Pulmonary artery endothelial cell (primary cell): Measurements from ENCODE around the gene HSD11B1L. TPM values are rescaled to one million over a fixed set of nuclear protein-coding genes. Genes with fewer than 3 reads are reported as not detected.
"Not testable (repeated sequence)": the region's sequence is repeated elsewhere in the genome, so short reads cannot be mapped to it uniquely, and the experiment has no call there.

Experiments
- DNase-seq: peaks from one replicate; pipeline ENCODE4 v3.0.0-alpha.2; 2011; ENCODE audit warnings: low read depth, low spot score
- total RNA-seq: library from RNA; depleted of rRNA; stranded (reverse); fragments of >200 nt; gene quantifications from 2 replicates; pipeline ENCODE4 v1.2.3, GENCODE V29; 2014

Gene HSD11B1L
- total RNA-seq, 1 donor from 2014 or later, result 6.5 TPM

DNA sequence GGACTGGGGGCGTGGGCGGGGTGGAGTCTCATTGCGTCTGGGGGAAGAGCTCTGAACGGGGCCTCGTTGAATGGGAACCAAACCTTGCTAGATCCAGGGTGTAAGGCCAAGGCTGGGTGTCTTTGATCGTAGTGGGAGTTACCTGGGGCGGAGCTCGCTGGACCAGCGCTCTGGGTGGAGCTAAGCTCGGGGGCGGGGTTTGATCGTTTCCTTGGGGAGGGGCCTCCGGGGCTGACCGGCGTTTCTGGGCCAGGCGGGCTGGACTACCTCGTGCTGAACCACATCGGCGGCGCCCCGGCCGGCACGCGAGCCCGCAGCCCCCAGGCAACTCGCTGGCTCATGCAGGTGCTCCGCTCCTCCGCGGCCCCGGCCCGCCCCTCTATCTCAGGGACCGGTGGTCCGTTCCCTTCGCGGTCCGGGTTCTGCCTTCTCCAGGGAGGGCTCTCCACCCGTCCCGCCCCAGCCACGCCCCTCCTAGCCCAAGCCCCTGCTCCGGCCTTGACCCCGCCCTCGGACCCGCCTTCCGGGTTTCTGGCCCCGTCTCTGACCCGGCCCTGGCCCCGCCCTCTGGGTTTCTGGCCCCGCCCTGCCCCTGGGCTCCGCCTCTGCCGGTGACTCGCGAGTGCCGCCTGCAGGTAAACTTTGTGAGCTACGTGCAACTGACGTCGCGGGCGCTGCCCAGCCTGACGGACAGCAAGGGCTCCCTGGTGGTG lies 6.0 kb downstream of the HSD11B1L start:
- DNase-seq, result peak; percentile 56

DNA sequence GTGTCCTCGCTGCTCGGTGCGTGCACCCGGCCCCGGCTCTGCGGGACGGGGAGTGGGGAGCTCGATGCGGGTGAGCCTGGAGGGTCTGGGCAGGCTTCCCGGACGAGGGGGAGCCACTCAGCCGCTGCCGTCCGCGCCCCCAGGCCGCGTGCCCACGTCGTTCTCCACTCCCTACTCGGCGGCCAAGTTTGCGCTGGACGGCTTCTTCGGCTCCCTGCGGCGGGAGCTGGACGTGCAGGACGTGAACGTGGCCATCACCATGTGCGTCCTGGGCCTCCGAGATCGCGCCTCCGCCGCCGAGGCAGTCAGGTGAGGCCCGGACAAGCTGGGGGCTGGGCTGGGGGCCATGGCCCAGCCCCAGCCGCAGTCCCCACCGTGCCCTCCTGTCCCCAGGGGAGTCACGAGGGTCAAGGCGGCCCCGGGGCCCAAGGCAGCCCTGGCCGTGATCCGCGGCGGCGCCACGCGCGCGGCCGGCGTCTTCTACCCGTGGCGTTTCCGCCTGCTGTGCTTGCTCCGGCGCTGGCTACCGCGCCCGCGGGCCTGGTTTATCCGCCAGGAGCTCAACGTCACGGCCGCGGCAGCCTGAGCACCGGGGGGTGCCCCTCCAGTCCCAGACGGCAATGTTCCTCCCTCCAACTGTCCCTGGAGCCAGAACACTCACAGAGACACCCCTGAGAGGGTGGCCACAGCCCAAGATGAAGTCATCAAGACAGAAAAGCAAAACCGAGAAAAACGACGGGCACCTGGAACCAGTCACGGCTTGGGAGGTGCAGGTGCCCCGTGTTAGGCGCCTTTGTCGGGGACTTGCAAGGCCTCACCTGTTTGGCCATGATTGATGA lies 6.8 kb downstream of the HSD11B1L start:
- DNase-seq, result no peak

DNA sequence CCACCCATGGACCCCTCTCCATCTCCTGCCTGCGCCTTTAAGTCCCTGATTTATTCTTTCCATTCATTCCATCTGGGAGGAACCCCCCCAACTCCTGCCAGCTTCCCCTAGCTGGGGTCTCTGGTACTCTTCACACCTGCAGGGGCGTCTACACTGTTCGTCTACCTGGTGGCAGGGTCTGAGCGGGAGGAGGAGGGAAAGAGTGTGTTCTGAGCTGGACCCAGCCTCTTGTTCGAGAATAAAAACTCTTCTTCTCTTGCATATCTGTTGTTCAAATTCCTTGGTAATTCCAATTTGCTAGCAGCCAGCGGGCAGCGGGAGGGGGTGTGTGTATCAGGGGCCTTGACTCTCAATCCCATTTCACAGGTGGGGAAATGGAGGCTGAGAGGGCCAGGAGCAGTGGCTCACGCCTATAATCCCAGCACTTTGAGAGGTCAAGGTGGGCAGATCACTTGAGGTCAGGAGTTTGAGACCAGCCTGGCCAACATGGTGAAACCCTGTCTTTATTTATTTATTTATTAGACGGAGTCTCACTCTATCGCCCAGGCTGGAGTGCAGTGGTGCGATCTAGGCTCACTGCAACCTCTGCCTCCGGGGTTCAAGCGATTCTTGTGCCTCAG lies 7.5 kb downstream of the HSD11B1L start:
- not testable (repeated sequence) for DNase-seq

DNA sequence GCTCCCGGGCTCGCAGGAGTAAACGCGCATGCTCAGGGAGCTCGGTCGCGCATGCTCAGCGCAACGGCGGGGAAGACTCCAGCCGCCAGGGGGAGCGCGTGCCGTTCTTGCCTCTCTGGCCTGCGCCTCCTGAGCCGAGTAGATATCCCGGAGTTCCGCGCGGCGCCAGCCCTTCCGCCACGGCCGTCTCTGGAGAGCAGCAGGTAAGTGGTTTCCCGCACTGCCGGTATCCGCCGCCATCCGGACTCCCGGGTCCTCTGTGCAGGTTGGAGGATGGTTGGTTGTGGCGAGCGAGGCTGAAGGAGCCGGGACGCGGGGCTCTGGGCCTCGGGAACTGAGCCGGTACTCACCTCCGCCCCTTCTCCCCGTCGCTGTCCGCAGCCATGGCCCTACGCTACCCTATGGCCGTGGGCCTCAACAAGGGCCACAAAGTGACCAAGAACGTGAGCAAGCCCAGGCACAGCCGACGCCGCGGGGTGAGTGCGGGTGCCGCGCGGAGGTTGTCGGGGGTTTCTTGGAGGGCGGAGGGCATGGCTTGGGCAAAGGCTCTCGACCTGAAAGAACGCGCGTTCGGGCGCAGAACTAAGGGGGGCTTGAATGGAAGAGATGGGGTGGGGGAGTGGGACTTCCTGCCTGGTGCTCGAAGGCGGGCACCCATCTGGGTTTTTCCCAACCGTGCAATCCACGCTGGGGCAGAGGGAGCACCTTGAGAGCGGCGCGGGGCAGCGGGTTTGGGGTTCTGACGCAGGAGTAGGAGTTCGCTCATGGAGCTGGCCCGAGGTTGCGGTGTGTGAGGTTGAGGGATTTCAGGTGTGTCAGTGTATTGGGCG lies 9.5 kb downstream of the HSD11B1L start, which contains the start of gene RPL36:
Gene RPL36, plus strand, starts transcription at position 171 of the 830 bp plus-strand sequence. Its CDS starts 213 bp downstream, at position 384.
- DNase-seq, result peak; percentile 87

DNA sequence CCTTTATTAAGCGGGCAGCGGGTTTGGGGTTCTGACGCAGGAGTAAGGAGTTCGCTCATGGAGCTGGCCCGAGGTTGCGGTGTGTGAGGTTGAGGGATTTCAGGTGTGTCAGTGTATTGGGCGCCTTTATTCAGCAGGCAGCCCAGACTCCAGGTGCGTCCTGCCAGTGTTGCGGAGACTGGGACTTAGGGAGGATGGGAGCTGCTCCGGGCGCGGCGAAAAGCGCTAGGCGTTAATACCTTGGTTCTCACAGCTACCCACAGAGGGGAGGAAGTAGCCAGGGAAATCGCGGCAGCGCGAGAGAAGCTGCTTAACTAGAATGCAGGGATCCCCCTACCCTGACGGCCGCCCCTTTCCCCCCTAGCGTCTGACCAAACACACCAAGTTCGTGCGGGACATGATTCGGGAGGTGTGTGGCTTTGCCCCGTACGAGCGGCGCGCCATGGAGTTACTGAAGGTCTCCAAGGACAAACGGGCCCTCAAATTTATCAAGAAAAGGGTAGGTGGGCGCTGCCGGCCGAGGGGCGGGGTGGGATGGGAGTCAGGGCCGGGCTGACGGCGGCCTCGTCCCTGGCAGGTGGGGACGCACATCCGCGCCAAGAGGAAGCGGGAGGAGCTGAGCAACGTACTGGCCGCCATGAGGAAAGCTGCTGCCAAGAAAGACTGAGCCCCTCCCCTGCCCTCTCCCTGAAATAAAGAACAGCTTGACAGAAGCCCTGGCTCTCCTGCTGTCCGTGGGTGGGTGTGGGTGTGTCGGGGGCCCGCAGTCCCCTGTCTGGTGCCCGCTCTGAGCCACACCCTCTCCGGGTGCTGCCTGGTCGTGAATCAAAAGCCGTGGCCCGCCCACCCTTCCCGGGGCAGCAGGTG lies 10.4 kb downstream of the HSD11B1L start:
- no peak for DNase-seq

DNA sequence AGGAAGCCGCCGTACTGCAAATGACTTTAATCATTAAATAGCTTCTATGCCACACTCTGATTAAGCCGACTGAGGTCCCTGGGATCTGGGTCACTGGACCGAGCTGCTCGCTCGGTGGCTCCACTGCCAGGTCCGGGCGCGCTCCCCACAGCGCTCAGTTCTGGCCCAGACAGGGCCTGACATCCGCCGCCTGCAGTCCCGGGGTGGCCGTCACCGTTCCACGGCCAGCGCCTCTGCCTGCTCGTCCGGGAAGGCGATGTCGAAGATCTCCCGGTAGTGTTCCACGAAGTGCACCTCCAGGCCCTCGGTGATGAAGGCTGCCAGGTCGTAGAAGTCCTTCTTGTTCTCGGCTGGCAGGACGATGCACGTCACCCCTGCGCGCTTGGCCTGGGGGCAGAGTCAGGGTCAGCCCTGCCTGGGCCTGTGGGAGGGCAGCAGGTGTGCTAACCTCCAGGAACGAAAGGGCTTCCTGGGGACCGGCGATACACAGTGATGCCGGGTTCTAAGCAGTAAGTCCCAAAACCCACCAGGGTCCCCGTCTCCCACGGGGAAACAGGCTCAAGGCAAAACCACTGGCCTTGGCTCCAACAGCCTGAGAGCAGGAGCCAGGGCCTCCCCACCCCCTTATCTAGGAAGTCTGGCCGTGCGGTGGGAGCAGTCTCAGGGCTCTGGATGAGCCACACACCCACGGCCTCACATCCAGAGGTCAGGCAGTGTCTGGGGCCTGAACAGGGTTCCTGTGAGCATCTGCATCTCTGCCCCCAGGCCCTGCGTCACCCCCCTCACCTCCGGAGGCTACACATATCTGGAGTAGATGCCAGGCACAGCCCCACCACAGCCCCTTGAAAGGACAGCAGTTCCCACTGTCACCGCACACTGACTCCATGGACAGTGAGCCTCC lies 11.2 kb downstream of the HSD11B1L start:
- DNase-seq, result no peak

DNA sequence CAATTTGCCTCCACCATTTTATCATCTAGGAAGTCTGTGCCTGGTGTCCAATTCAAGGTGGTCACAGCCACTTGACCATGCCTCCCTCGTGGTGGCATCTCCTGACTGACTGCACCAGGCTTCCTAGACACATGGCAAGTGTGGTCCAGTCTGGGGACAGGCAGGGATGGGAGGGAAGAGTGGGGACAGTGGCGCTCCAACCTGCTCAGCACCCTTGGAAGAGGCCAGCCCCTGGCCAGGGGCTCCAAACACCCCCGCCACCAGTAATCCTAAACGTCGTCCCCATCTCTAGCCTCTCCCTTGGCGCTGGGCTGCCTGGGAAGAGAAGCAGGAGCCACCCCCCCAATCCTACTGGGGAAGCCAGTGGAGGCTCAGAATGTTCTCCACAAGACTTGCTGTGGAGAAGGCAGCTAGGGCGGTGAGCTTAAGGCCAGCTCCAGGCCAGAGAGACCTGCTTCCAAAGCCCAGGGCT lies 11.9 kb downstream of the HSD11B1L start:
- no peak for DNase-seq

DNA sequence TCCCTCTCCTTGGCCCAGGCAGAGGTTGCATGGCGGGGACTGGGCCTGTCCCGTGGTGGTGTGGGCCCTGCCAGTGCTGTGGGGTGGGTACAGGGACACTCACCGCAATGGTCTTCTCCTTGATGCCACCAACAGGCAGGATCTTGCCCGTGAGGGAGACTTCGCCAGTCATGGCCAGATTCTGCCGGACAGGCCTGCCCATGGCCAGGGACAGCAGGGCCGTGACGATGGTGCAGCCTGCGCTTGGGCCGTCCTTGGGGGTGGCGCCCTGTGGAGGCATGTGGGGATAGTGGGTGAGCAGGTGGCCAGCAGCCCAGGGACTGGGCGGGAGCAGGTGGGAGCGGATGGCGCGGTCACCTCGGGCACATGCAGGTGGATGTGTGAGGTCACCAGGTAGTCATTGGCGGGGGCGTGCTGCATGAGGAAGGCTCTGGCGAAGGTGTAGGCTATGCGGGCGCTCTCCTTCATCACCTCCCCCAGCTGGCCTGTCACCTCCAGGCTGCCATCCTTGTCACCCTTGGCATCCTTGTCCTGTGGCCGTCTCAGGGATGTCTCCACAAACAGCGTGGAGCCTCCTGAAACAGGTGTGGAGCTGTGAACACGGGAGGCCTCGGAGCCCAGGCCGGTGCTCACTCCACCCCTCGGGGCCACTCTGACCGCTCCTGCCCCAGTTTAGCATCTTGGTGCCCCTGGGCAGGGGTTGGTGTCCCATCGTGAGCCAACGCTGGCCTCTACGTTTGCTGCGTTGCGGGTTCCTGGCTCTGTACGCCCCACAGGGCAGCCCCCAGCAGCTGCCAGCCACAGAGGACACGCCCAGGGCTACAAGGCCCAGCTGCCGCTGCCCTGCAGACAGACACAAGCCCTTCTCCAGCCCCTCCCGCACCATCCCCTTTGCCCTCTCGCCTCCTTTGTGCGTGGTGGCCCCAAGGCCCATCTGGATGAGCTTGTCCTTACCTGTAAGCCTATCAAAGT lies 12.7 kb downstream of the HSD11B1L start:
- no peak for DNase-seq

DNA sequence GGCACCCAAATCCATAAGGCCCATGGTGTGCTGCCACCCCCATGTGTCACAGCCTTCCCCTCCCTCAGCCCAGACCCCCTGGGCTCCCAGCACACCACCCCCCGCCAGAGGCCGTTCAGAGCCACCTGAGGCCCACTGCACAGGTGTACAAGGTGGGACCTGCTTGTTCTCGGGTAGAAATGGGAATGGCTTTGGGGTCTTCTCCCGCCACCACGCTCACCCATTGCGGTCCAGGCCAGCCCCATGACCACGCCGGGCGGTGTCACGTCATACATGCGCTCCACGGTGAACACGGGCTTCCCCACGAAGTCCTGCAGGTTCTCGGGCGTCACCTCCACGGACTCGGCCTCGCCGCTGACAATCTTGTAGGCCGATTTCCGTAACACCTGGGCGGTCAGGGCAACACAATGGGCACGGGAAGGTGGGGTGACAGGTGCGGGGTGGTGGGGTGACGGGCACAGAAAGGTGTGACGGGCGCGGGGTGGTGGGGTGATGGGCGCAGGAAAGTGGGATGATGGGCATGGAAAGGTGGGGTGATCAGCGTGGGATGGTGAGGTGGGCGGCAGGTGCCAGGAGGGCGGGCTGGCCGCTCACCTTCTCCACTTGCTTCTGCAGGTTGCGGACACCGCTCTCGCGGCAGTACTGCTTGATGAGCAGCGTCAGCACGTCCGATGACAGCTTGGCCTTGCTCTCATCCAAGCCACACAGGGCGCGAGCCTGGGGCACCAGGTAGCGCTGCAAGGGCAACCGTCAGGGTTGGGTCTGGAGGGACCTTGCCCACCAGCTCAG lies 13.5 kb downstream of the HSD11B1L start:
- no peak for DNase-seq

DNA sequence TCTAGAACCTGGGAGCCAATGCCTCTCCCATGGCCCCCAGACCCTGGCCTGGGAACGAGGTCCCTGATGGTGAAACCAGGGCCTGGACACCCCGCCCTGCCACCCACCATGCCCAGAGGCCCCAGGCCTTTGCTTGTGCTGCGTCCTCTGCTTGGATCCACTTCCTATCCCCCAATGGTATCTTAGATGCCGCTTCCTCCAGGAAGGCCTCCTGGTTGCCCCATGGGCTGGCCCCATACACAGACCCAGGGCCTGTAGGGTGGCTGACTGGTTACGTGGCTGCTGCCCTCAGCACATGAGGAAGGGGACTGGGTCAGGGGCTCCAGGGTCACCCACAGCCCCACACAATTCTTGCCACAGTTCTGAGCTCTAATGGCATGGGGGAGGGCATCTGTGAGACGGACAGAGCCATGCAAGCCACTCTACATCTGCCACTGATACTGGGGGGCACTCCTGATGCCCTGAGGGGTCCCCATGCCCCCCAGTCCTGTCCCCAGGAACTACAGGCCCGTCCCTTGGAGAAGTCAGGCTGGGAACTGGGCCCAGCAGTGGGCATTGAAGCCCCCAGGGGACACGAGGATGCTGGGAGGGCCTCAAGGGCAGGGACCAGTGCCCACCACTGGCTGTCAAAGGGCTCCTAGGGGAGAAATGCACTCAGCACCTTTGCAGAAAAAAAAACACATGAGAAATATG lies 14.3 kb downstream of the HSD11B1L start:
- DNase-seq, result no peak

DNA sequence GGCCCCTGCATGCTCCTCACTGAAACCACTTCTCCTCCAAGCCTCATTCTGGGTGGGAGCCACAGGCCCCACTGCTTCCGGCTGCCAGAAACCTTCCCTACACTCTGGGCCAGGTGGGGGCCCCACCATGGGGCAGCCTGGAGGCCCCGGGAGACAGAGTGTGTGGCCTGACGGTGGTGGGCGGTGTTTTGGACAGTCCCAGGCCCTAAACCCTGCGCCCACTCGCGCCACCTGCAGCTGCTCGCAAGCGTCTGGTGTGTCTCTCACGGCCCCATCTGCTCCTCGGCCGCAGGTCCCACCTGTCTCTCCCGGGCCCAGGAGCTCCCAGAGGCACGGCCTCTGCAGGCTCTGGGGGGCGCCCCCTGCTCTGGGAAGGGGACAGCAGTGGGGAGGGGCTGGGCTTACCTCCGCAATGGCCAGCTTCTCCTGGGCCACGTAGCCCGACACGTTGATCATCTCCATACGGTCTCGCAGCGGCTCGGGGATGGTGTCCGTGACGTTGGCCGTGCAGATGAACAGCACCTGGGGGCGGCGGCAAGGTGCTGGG lies 14.9 kb downstream of the HSD11B1L start:
- no peak for DNase-seq

DNA sequence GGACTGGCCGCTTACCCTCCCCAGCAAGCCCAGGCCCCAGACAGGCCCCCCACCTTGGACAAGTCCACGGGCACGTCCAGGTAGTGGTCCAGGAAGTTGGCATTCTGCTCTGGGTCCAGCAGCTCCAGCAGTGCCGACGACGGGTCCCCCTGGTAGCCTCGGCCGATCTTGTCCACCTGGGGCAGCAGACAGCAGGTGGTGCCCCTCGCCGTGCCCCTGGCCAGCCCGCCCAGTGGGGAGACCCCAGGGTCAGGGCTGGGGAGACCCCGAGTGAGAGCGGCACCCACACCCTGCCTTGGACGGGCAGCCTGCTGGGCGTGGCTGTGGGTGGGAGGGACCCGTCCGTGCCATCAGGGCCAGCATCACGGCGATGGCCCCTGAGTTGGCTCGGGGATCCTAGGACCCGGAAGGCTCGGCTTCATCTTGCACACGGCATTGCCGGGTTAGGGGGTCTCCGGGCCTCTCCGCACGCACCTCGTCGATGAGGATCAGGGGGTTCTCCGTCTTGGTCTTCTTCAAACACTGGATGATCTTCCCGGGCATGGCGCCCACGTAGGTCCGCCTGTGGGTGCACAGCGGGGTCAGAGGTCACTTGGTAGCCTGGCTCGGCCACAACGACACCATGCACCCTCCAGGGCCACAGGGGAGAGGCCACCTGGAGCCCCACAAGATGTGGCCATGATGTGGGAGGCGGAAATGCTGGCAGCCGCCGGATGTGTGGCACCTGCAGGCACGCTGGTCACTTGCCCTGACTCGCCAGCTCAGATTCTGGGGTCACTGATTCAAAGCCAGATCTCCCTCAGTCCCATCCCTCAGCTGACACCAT lies 15.6 kb downstream of the HSD11B1L start:
- DNase-seq, result no peak

DNA sequence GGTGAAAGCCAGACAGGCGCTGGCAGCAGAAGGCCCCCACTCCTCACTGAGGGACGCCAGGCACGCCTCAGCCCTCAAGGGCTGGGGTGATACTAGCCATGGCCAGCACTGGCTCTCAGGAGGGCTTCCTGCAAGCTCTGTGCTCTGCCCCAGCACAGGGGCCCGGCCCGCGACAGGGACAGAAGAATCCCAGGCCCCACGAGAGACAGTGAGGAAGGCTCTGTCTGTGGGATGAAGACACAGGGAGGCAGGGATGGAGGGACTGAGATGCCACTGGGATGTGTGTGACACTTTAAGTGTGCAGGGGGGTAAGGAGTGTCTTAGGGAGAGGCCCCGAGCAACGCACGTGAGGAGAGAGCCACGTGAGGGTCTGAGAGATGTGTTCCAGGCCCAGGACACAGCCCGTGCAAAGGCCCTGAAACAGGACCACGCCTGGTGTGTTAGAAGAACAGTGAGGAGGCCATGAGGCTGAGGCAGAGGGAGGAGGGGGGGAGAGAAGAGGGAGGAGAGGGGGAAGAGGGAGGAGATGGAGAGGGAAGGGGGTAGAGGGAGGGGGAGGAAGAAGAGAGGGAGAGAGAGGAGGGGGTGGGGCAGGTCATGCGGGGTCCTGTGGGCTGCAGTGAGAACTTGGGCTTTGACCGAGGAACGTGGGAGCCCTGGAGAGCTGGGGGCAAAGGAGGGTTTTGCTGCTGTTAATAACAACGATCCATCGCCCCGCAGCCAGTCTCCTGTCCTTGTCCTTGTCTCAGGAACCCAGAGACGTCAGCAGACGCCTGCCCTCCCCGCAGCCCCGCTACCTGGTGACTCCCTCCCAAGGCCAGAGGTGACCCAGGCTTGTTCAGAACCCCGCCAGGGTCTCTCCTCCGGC lies 16.4 kb downstream of the HSD11B1L start:
- no peak for DNase-seq

DNA sequence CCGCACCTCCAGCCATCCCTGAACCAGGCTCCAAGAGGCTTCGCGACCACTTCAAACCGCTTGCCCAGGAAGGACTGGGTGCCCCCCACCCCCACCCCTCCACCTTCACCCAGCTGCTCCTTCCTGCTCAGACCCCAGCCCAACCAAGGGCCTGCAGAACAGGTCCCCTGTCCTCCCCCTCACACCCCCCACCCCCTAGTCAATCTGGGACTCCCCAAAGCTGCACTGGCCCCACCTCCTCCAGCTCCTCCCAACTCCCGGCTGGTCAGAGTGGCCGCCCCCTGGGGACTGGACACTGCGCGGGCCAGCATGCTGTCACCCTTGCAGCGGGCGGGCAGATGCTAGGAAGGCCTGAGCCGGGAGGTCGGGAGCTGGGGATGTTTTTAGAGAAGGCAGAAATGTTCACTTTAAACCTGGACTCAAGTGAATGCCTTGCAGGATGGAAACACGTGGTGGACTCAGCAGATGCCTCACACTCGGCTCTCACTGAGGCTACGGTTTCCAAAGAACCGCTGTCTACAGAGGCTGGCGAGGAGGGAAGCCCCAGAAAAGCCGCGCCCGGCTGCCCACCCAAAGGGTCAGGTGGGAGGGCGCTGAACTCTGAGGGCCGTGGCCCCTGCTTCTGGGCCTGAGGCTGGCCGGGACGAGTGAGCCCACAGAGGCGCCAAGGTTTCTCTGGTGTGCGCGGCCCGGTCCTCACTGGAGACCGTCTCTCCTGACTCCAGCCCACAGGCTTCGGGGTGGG lies 17.2 kb downstream of the HSD11B1L start:
- no peak for DNase-seq
